A549 (cell line): Measurements from ENCODE around the gene ASCL2. TPM values are rescaled to one million over a fixed set of nuclear protein-coding genes. Genes with fewer than 3 reads are reported as not detected.

ENCODE experiments used
- ATAC-seq, 2 experiments: fragments of 200-7000 bp in 1 of 2; fragments of >200 bp in 1 of 2; cut with Nextera tagmentation in 1 of 2; cut with Tn5 transposase in 1 of 2; 3 replicates each; pipeline versions ENCODE4 v1.8.0 to v1.9.1; 2018 to 2020; ENCODE audit warnings: mild to moderate bottlenecking in 1 of 2, moderate library complexity in 1 of 2
- CTCF ChIA-PET: fragments of 300-600 bp; sonication (Branson Sonifier 250); formaldehyde crosslinking; extraction: SDS; loops from one replicate; lab custom pipeline; 2021; ENCODE audit warnings: antibody characterized with exemption, inconsistent platforms; lab: Yijun Ruan, JAX
- POLR2A ChIA-PET: fragments of 350-600 bp; formaldehyde crosslinking; extraction: SDS; loops from one replicate; lab custom pipeline; 2021; ENCODE audit warnings: antibody characterized with exemption, inconsistent platforms; lab: Yijun Ruan, JAX
- DNase-seq, 2 experiments: peaks; one replicate each; pipeline versions ENCODE4 v3.0.0 to v3.0.0-alpha.2; 2011 to 2016; ENCODE audit warnings: low read depth in 1 of 2, low spot score in 1 of 2
- FAIRE-seq: peaks from 2 replicates; lab custom pipeline; 2011; peaks lifted over from hg19 to GRCh38; lab: Jason Lieb, UNC
- H3K27ac ChIP-seq, 2 experiments: fragments of >200 bp; sonication (Bioruptor Twin); formaldehyde crosslinking; 3 replicates each; pipeline ENCODE4 v1.5.1; 2016 to 2017
- H3K4me1 ChIP-seq: fragments of >200 bp; sonication (Bioruptor Twin); formaldehyde crosslinking; 3 replicates; pipeline ENCODE4 v1.6.1; 2016
- H3K4me2 ChIP-seq: fragments of >200 bp; sonication (Bioruptor Twin); formaldehyde crosslinking; 3 replicates; pipeline ENCODE4 v1.6.1; 2016
- H3K4me3 ChIP-seq: fragments of >200 bp; sonication (Bioruptor Twin); formaldehyde crosslinking; 3 replicates; pipeline ENCODE4 v1.5.1; 2016
- H3K9me3 ChIP-seq: fragments of >200 bp; sonication (Bioruptor Twin); formaldehyde crosslinking; 3 replicates; pipeline ENCODE4 v1.6.1; 2016
- BHLHE40 ChIP-seq: IDR thresholded peaks from 2 replicates; pipeline ENCODE4 v1.6.1; 2012; ENCODE audit warnings: low read depth, low read length, inconsistent platforms
- CBX2 ChIP-seq: fragments of 200-600 bp; sonication (generic); IDR thresholded peaks from 2 replicates; pipeline ENCODE4 v1.6.1; 2016; ENCODE audit warnings: low read depth, mild to moderate bottlenecking, borderline replicate concordance
- CHD4 ChIP-seq: fragments of 200-600 bp; sonication (generic); IDR thresholded peaks from 2 replicates; pipeline ENCODE4 v1.6.1; 2016; ENCODE audit warnings: antibody characterized with exemption, mild to moderate bottlenecking, borderline replicate concordance
- CTCF ChIP-seq: fragments of >200 bp; sonication (Bioruptor Twin); formaldehyde crosslinking; IDR thresholded peaks from 3 replicates; pipeline ENCODE4 v1.5.1; 2016
- EHF ChIP-seq: fragments of 250-450 bp; sonication (Bioruptor Pico); IDR thresholded peaks from 2 replicates; pipeline ENCODE4 v1.5.0; 2020; ENCODE audit warnings: mild to moderate bottlenecking
- EHMT2 ChIP-seq: fragments of 200-600 bp; sonication (generic); IDR thresholded peaks from 2 replicates; pipeline ENCODE4 v1.6.1; 2016; ENCODE audit warnings: antibody characterized with exemption, low read depth, mild to moderate bottlenecking, moderate library complexity
- FOSB ChIP-seq: fragments of 250-450 bp; sonication (Bioruptor Pico); IDR thresholded peaks from 2 replicates; pipeline ENCODE4 v1.5.0; 2020; ENCODE audit warnings: mild to moderate bottlenecking, moderate library complexity
- GATA3 ChIP-seq: IDR thresholded peaks from 2 replicates; pipeline ENCODE4 v1.6.1; 2012; ENCODE audit warnings: borderline replicate concordance
- HES2 ChIP-seq: fragments of >200 bp; sonication (Bioruptor Twin); formaldehyde crosslinking; IDR thresholded peaks from 2 replicates; pipeline ENCODE4 v1.6.1; 2016
- HOXA7 ChIP-seq: fragments of 250-450 bp; sonication (Bioruptor Pico); IDR thresholded peaks from 2 replicates; pipeline ENCODE4 v1.5.0; 2020; ENCODE audit warnings: mild to moderate bottlenecking, moderate library complexity
- HOXB5 ChIP-seq: fragments of 250-450 bp; sonication (Bioruptor Pico); IDR thresholded peaks from 2 replicates; pipeline ENCODE4 v1.5.0; 2020; ENCODE audit warnings: mild to moderate bottlenecking, moderate library complexity
- JUN ChIP-seq, 2 experiments: fragments of >200 bp; sonication (Bioruptor Twin); formaldehyde crosslinking; IDR thresholded peaks; 2 replicates in 1 of 2; 3 replicates in 1 of 2; pipeline ENCODE4 v1.6.1; 2016 to 2017
- KDM5A ChIP-seq: fragments of 200-600 bp; sonication (generic); IDR thresholded peaks from 2 replicates; pipeline ENCODE4 v1.6.1; 2016; ENCODE audit warnings: antibody characterized with exemption, mild to moderate bottlenecking
- MYC ChIP-seq: IDR thresholded peaks from 2 replicates; pipeline ENCODE4 v1.6.1; 2012; ENCODE audit warnings: mild to moderate bottlenecking, inconsistent platforms, low read length, improper control_type of control experiment, borderline replicate concordance
- NR3C1 ChIP-seq: fragments of >200 bp; sonication (Bioruptor Twin); formaldehyde crosslinking; IDR thresholded peaks from 3 replicates; pipeline ENCODE4 v1.6.1; 2017
- PBX3 ChIP-seq: IDR thresholded peaks from 2 replicates; pipeline ENCODE4 v1.6.1; 2012
- POLR2A ChIP-seq: IDR thresholded peaks from 2 replicates; pipeline ENCODE4 v1.6.1; 2012; ENCODE audit warnings: mild to moderate bottlenecking, low read length
- RCOR1 ChIP-seq: fragments of 150-350 bp; IDR thresholded peaks from 2 replicates; pipeline ENCODE4 v1.6.1; 2014; ENCODE audit warnings: antibody characterized with exemption, low read length, low read depth
- REST ChIP-seq: fragments of 200-600 bp; sonication (generic); IDR thresholded peaks from 2 replicates; pipeline ENCODE4 v1.6.1; 2016; ENCODE audit warnings: antibody characterized with exemption, mild to moderate bottlenecking, moderate library complexity
- RFX5 ChIP-seq: fragments of 450-650 bp; IDR thresholded peaks from 2 replicates; pipeline ENCODE4 v1.7.1; 2014; ENCODE audit warnings: antibody characterized with exemption, mild to moderate bottlenecking, moderate library complexity
- RNF2 ChIP-seq: fragments of 200-600 bp; sonication (generic); IDR thresholded peaks from 2 replicates; pipeline ENCODE4 v1.6.1; 2016; ENCODE audit warnings: low read depth, mild to moderate bottlenecking, antibody characterized with exemption, moderate library complexity, borderline replicate concordance
- SMC3 ChIP-seq: fragments of >200 bp; sonication (Bioruptor Twin); formaldehyde crosslinking; IDR thresholded peaks from 3 replicates; pipeline ENCODE4 v1.6.1; 2018; ENCODE audit warnings: inconsistent platforms
- SREBF2 ChIP-seq: fragments of 450-650 bp; IDR thresholded peaks from 2 replicates; pipeline ENCODE4 v1.6.1; 2014; ENCODE audit warnings: mild to moderate bottlenecking, moderate library complexity
- ZC3H11A ChIP-seq: fragments of 450-650 bp; IDR thresholded peaks from 2 replicates; pipeline ENCODE4 v1.6.1; 2014; ENCODE audit warnings: antibody characterized with exemption, mild to moderate bottlenecking
- WGBS: methylation state at CpG from one replicate; pipeline ENCODE4 v1.1.6; 2017; ENCODE audit errors: missing lambda C conversion rate; 5-methylcytosine and 5-hydroxymethylcytosine counted together
- polyA plus RNA-seq, 4 experiments: library from polyadenylated mRNA; depleted of rRNA in 3 of 4; stranded (reverse); fragments of >200 nt; fragmentation: RNase III in 1 of 4; extraction: RNeasy Plus Mini Kit Qiagen cat#74134 plus additional on column Dnase treatment in 1 of 4; gene quantifications; 2 replicates in 3 of 4; 3 replicates in 1 of 4; pipeline ENCODE4 v1.2.3, GENCODE V29; 2011 to 2017
- TF ChIP-seq, protein P1 (sequence below): IDR thresholded peaks from 2 replicates; pipeline ENCODE4 v1.6.1; 2012; ENCODE audit warnings: low read depth, borderline replicate concordance
- TF ChIP-seq, protein P2 (sequence below): IDR thresholded peaks from 2 replicates; pipeline ENCODE4 v1.6.1; 2012

ASCL2 gene
- polyA plus RNA-seq, 2 of the 4 experiments (the other 2 are of a cell fraction): not detected

GRCh38 chr11:2293531-2293971 is 23.2 kb upstream of the ASCL2 start:
- Histone ChIP-seq H3K4me3 (no peak overlapping the region), H3K4me2 (no peak overlapping the region), H3K27ac (no peak overlapping the region), H3K9me3 (no peaks in the 10 kb centered on the region), H3K4me1 (no peaks in the 10 kb centered on the region)
- no peak for TF ChIP-seq HOXA7 (CRISPR knock-in tag)
- no peak for TF ChIP-seq SREBF2
- TF ChIP-seq KDM5A: no peak
- TF ChIP-seq SMC3: no peak
- no peak for TF ChIP-seq CBX2
- no peak for TF ChIP-seq EHF (CRISPR knock-in tag)
- TF ChIP-seq CHD4: no peak
- TF ChIP-seq RCOR1: no peak
- TF ChIP-seq MYC: no peak
- no peak for TF ChIP-seq REST
- TF ChIP-seq CTCF: no peak
- no peak for TF ChIP-seq HOXB5
- no peak for TF ChIP-seq GATA3
- 59% methylated on average over 20 of the region's 20 CpGs for WGBS
- ChIA-PET CTCF (interaction anchor here (1.1 to 30.6 kb wide), 5 partner anchors 12 to 127 kb away, joined by 3 to 903 read pairs (median 4); partner anchors contain the start of gene TSSC4), POLR2A (no interaction called here)
- FAIRE-seq (no peak), ATAC-seq (no peak), DNase-seq (no peak)

GRCh38 chr11:2290351-2290841 is 20.0 kb upstream of the ASCL2 start:
- no peaks in the 10 kb centered on the region for H3K9me3 ChIP-seq
- DNase-seq (peak in 1 of 2 experiments; percentile 27), ATAC-seq (peak; percentile 68 to 73; a peak in 5 of 6 replicates), FAIRE-seq (no peak)
- 11% methylated on average over 10 of the region's 10 CpGs for WGBS
- H3K4me2 ChIP-seq: no peak overlapping the region; the same call in 2 of the 3 replicates
- ChIA-PET POLR2A (no interaction called here), CTCF (interaction anchor here (0.7 to 3.5 kb wide), 6 partner anchors 9 to 130 kb away, joined by 3 to 15 read pairs (median 6); no protein-coding TSS in a partner anchor)
- H3K4me1 ChIP-seq: no peaks in the 10 kb centered on the region
- no peak overlapping the region for H3K4me3 ChIP-seq
- H3K27ac ChIP-seq: no peak overlapping the region
- TF ChIP-seq HOXA7 (CRISPR knock-in tag) (no peak), FOSB (CRISPR knock-in tag) (no peak), JUN (IDR thresholded peaks at IDR 0.05) (no peak), BHLHE40 (no peak), SREBF2 (no peak), RCOR1 (no peak), HES2 (no peak), POLR2A (no peak), EHMT2 (no peak), NR3C1 (no peak), RFX5 (no peak), EHF (CRISPR knock-in tag) (no peak), RNF2 (no peak), PBX3 (no peak), ZC3H11A (no peak)
- TF ChIP-seq, protein P1, sequence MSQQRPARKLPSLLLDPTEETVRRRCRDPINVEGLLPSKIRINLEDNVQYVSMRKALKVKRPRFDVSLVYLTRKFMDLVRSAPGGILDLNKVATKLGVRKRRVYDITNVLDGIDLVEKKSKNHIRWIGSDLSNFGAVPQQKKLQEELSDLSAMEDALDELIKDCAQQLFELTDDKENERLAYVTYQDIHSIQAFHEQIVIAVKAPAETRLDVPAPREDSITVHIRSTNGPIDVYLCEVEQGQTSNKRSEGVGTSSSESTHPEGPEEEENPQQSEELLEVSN: no peak
- TF ChIP-seq, protein P2, sequence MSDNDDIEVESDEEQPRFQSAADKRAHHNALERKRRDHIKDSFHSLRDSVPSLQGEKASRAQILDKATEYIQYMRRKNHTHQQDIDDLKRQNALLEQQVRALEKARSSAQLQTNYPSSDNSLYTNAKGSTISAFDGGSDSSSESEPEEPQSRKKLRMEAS: no peak
